HCT116 (cell line): ENCODE data around the gene INSIG2. TPM values are rescaled to one million over a fixed set of nuclear protein-coding genes. Genes with fewer than 3 reads are reported as not detected.

ENCODE experiments used
- ATAC-seq: fragments of 200-7000 bp; cut with Tn5 transposase; 2 replicates; pipeline ENCODE4 v1.9.1; 2020; ENCODE audit warnings: mild to moderate bottlenecking, moderate library complexity
- BruUV-seq: library from RNA; stranded (reverse); fragments of 400-500 nt; replicated peaks from 2 replicates; lab custom pipeline; 2021; lab: Mats Ljungman, UMichigan
- CTCF ChIA-PET: fragments of 300-600 bp; sonication (Branson Sonifier 250); formaldehyde crosslinking; loops from one replicate; lab custom pipeline; 2021; ENCODE audit warnings: antibody characterized with exemption; lab: Charles Lee
- POLR2A ChIA-PET: fragments of 300-600, 350-600 bp; sonication (Branson Sonifier 250); formaldehyde crosslinking; loops from one replicate; lab custom pipeline; 2021; ENCODE audit warnings: antibody characterized with exemption; lab: Charles Lee
- RAD21 ChIA-PET, 2 experiments: fragments of 300-600 bp; sonication (Branson Sonifier 250); formaldehyde crosslinking; loops; one replicate each; lab custom pipeline; 2023; ENCODE audit warnings: low total read pairs in 2 of 2; ENCODE audit not compliant: uncharacterized antibody in 2 of 2, unreplicated experiment in 2 of 2, low non-redundant PET in 1 of 2; lab: Charles Lee
- DNase-seq: peaks from one replicate; pipeline ENCODE4 v3.0.0-alpha.2; 2010; ENCODE audit warnings: low read depth, low spot score
- H2AFZ ChIP-seq: fragments of 200-600 bp; shearing (Covaris generic), sonication (generic); 2 replicates; pipeline ENCODE4 v1.6.1; 2017; ENCODE audit warnings: low read depth, mixed run types, mixed read lengths, antibody characterized with exemption, low read length; ENCODE audit not compliant: poor library complexity, severe bottlenecking
- H3K27ac ChIP-seq: 2 replicates; pipeline ENCODE4 v1.5.1; 2012; ENCODE audit warnings: low read depth, low read length
- H3K27me3 ChIP-seq: fragments of 200-600 bp; sonication (generic); 2 replicates; pipeline ENCODE4 v1.6.1; 2016; ENCODE audit warnings: mixed run types, low read length, mixed read lengths; ENCODE audit not compliant: insufficient read depth
- H3K36me3 ChIP-seq, 2 experiments: fragments of 200-500 bp in 1 of 2; fragments of 200-600 bp in 1 of 2; sonication (Bioruptor generic) in 1 of 2; sonication (generic) in 1 of 2; 2 replicates each; pipeline versions ENCODE4 v1.5.1 to v1.6.1; 2014 to 2016; ENCODE audit warnings: low read length in 2 of 2, inconsistent platforms in 1 of 2, mixed read lengths in 1 of 2, mixed run types in 1 of 2; ENCODE audit not compliant: insufficient read depth in 2 of 2, control insufficient read depth in 1 of 2
- H3K4me1 ChIP-seq, 2 experiments: fragments of 200-600 bp in 1 of 2; sonication (generic) in 1 of 2; 2 replicates each; pipeline versions ENCODE4 v1.5.1 to v1.6.1; 2012 to 2017; ENCODE audit warnings: low read length in 2 of 2, inconsistent platforms in 1 of 2, mild to moderate bottlenecking in 1 of 2, mixed read lengths in 1 of 2, mixed run types in 1 of 2, moderate library complexity in 1 of 2; ENCODE audit not compliant: insufficient read depth in 2 of 2, control insufficient read depth in 1 of 2
- H3K4me2 ChIP-seq: fragments of 200-600 bp; sonication (generic); 2 replicates; pipeline ENCODE4 v1.6.1; 2017; ENCODE audit warnings: mixed run types, low read length, mixed read lengths
- H3K4me3 ChIP-seq, 2 experiments: fragments of 200-600 bp in 1 of 2; sonication (generic) in 1 of 2; replicated peaks in 1 of 2; 2 replicates each; pipeline ENCODE4 v1.5.1; 2011 to 2016; ENCODE audit warnings: low read length in 2 of 2, control low read depth in 1 of 2, low read depth in 1 of 2, mild to moderate bottlenecking in 1 of 2, mixed read lengths in 1 of 2, mixed run types in 1 of 2
- H3K79me2 ChIP-seq: fragments of 200-600 bp; sonication (generic); 2 replicates; pipeline ENCODE4 v1.6.1; 2017; ENCODE audit warnings: mild to moderate bottlenecking, mixed run types, low read length, moderate library complexity, mixed read lengths; ENCODE audit not compliant: insufficient read depth
- H3K9ac ChIP-seq: fragments of 200-600 bp; sonication (generic); 2 replicates; pipeline ENCODE4 v1.6.1; 2016; ENCODE audit warnings: low read length, mixed read lengths
- H3K9me2 ChIP-seq: fragments of 200-600 bp; sonication (generic), shearing (Covaris generic); 2 replicates; pipeline ENCODE4 v1.6.1; 2017; ENCODE audit warnings: mixed run types, mild to moderate bottlenecking, moderate library complexity; ENCODE audit not compliant: insufficient read depth
- H3K9me3 ChIP-seq, 2 experiments: fragments of 200-500 bp in 1 of 2; fragments of 200-600 bp in 1 of 2; sonication (Bioruptor generic) in 1 of 2; sonication (generic) in 1 of 2; 2 replicates each; pipeline ENCODE4 v1.6.1; 2014 to 2017; ENCODE audit warnings: low read length in 2 of 2, mixed read lengths in 2 of 2, inconsistent platforms in 1 of 2, low read depth in 1 of 2, mild to moderate bottlenecking in 1 of 2, mixed run types in 1 of 2, moderate library complexity in 1 of 2; ENCODE audit not compliant: control insufficient read depth in 1 of 2, insufficient read depth in 1 of 2
- H4K20me1 ChIP-seq: fragments of 200-600 bp; sonication (generic), shearing (Covaris generic); 2 replicates; pipeline ENCODE4 v1.6.1; 2017; ENCODE audit warnings: mixed run types, mild to moderate bottlenecking, moderate library complexity; ENCODE audit not compliant: insufficient read depth
- CBX3 ChIP-seq: IDR thresholded peaks from 2 replicates; pipeline ENCODE4 v1.6.1; 2012; ENCODE audit warnings: low read depth
- CEBPB ChIP-seq: IDR thresholded peaks from 2 replicates; pipeline ENCODE4 v1.6.1; 2012; ENCODE audit warnings: low read depth
- ELF1 ChIP-seq: IDR thresholded peaks from 2 replicates; pipeline ENCODE4 v1.6.1; 2012; ENCODE audit warnings: low read depth, borderline replicate concordance
- EZH2 ChIP-seq: fragments of 200-600 bp; sonication (generic); IDR thresholded peaks from 2 replicates; pipeline ENCODE4 v1.6.1; 2017; ENCODE audit warnings: antibody characterized with exemption, mixed run types
- EZH2phosphoT487 ChIP-seq: fragments of 200-600 bp; IDR thresholded peaks from 2 replicates; pipeline ENCODE4 v1.6.1; 2018; ENCODE audit warnings: antibody characterized with exemption, borderline replicate concordance
- FOSL1 ChIP-seq: IDR thresholded peaks from 2 replicates; pipeline ENCODE4 v1.6.1; 2012; ENCODE audit warnings: low read depth
- MAX ChIP-seq: IDR thresholded peaks from 2 replicates; pipeline ENCODE4 v1.6.1; 2012
- POLR2AphosphoS5 ChIP-seq: IDR thresholded peaks from 2 replicates; pipeline ENCODE4 v1.6.1; 2011; ENCODE audit warnings: mild to moderate bottlenecking, low read depth, low read length, moderate library complexity
- SIN3A ChIP-seq: IDR thresholded peaks from 2 replicates; pipeline ENCODE4 v1.6.1; 2012; ENCODE audit warnings: low read depth
- SRF ChIP-seq: IDR thresholded peaks from 2 replicates; pipeline ENCODE4 v1.6.1; 2012; ENCODE audit warnings: low read depth
- TCF7L2 ChIP-seq: IDR thresholded peaks from 2 replicates; pipeline ENCODE4 v1.7.0; 2011; ENCODE audit warnings: borderline replicate concordance, inconsistent platforms; ENCODE audit not compliant: insufficient read depth, insufficient read length; ENCODE audit errors: extremely low read depth
- YY1 ChIP-seq: IDR thresholded peaks from 2 replicates; pipeline ENCODE4 v1.6.1; 2011; ENCODE audit warnings: low read length, low read depth, moderate library complexity, mild to moderate bottlenecking; ENCODE audit not compliant: insufficient replicate concordance; ENCODE audit errors: extremely low read depth
- ZFX ChIP-seq: fragments of 450-650 bp; IDR thresholded peaks from 2 replicates; pipeline ENCODE4 v1.6.1; 2017
- intact Hi-C: fragments of 100-400 bp; cut with micrococcal nuclease; formaldehyde crosslinking; loops from 2 replicates; pipeline ENCODE4 v1.10.0; 2022
- total RNA-seq: library from RNA; stranded (reverse); gene quantifications from one replicate; pipeline ENCODE4 v1.2.1, GENCODE V29; 2021; ENCODE audit not compliant: unreplicated experiment

The INSIG2 gene
- total RNA-seq, 1 experiment from 2014 or later = 21.8 TPM

GRCh38 chr2:118056165-118056534, 32.1 kb upstream of the INSIG2 start (continued):
- TF ChIP-seq TCF7L2 (no peak), EZH2phosphoT487 (no peak), EZH2 (no peak), YY1 (no peak), ELF1 (no peak), CEBPB (no peak), FOSL1 (no peak), SIN3A (no peak), POLR2AphosphoS5 (no peak)

DNA sequence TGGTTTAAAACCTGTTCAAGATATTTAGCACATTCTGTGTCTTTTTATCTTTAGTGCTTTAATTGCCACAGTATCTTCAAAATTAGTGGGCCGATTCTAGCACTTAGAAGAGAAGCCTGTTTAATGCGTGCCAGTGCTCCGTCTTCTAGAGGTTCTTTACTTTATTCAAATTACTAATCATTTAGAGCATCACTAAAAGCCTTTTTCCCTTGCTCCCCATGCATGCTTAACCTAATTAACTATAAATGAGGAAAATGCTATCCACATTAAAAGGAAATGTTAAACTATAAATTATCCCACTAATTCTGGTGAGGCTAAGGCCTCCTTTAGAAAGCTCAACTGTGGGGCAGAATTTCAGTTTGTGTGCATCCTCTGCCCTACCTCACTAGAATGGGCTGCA, 31.5 kb upstream of the INSIG2 start:
- no peak overlapping the region for H3K27ac ChIP-seq
- no peaks in the 10 kb centered on the region for H3K36me3 ChIP-seq
- no peaks in the 10 kb centered on the region for H3K9me3 ChIP-seq
- no peak overlapping the region for H3K4me2 ChIP-seq
- no peak for ATAC-seq
- CTCF ChIA-PET = interaction anchor here (2.5 kb wide), 1 partner anchor 10 kb away, joined by 12 read pairs; no protein-coding TSS in a partner anchor
- POLR2A ChIA-PET = no interaction called here
- no peaks in the 10 kb centered on the region for H3K9me2 ChIP-seq
- DNase-seq = no peak
- no TSS peak for BruUV-seq
- H4K20me1 ChIP-seq = no peaks in the 10 kb centered on the region
- H3K79me2 ChIP-seq = no peaks in the 10 kb centered on the region
- no peaks in the 10 kb centered on the region for H3K4me1 ChIP-seq
- intact Hi-C loops = no loop called here
- no peak overlapping the region for H3K4me3 ChIP-seq
- H3K27me3 ChIP-seq = no peaks in the 10 kb centered on the region
- H2AFZ ChIP-seq = no peak overlapping the region
- RAD21 ChIA-PET = no interaction called here
- TF ChIP-seq YY1 = no peak
- TF ChIP-seq SRF = no peak
- TF ChIP-seq SIN3A = no peak
- no peak for TF ChIP-seq CEBPB
- no peak for TF ChIP-seq MAX
- no peak for TF ChIP-seq ZFX
- no peak for TF ChIP-seq FOSL1
- TF ChIP-seq CBX3 = no peak
- TF ChIP-seq, all 23 proteins: peak for 0
- no peak overlapping the region for H3K9ac ChIP-seq
